ENCODE results near the gene AK8.

AK8 gene

GRCh38 chr9:132797861-132798659 is 80.0 kb downstream of the AK8 start:
- Histone ChIP-seq H3K36me3 (ENCODE audit: insufficient read depth, low read length) (no peaks in the 10 kb centered on the region), H3K27me3 (ENCODE audit: insufficient read depth, low read length) (0 out of 2 replicates have a peak, but pooled peaks cover 14% of the 10 kb centered on the region), H3K27ac (ENCODE audit: low read depth, low read length) (no peak overlapping the region), H2AFZ (ENCODE audit: low read length, unreplicated experiment) (no peak overlapping the region), H3K4me1 (ENCODE audit: control insufficient read depth, insufficient read depth, low read length, unreplicated experiment) (no peaks in the 10 kb centered on the region), H3K79me2 (ENCODE audit: control insufficient read depth, insufficient read depth, low read length, unreplicated experiment) (no peaks in the 10 kb centered on the region), H3K4me3 (ENCODE audit: low read depth, low read length) (no peak overlapping the region)

- Histone ChIP-seq H3K4me3 (ENCODE audit: low read depth, low read length) (no peak overlapping the region), H3K4me1 (ENCODE audit: control insufficient read depth, insufficient read depth, low read length, unreplicated experiment) (no peaks in the 10 kb centered on the region), H2AFZ (ENCODE audit: low read length, unreplicated experiment) (no peak overlapping the region), H3K27ac (ENCODE audit: low read depth, low read length) (no peak overlapping the region), H3K79me2 (ENCODE audit: control insufficient read depth, insufficient read depth, low read length, unreplicated experiment) (no peaks in the 10 kb centered on the region), H3K36me3 (ENCODE audit: insufficient read depth, low read length) (no peaks in the 10 kb centered on the region), H3K27me3 (ENCODE audit: insufficient read depth, low read length) (0 out of 2 replicates have a peak, but pooled peaks cover 10% of the 10 kb centered on the region)
Observed at GRCh38 chr9:132795511-132796303, 82.4 kb downstream of the AK8 start.

GRCh38 chr9:132794730-132795380 is 83.2 kb downstream of the AK8 start:
- H2AFZ ChIP-seq (ENCODE audit: low read length, unreplicated experiment), result no peak overlapping the region
- H3K79me2 ChIP-seq (ENCODE audit: control insufficient read depth, insufficient read depth, low read length, unreplicated experiment), result no peaks in the 10 kb centered on the region
- H3K27me3 ChIP-seq (ENCODE audit: insufficient read depth, low read length), result 0 out of 2 replicates have a peak, but pooled peaks cover 10% of the 10 kb centered on the region
- H3K27ac ChIP-seq (ENCODE audit: low read depth, low read length), result no peak overlapping the region
- no peaks in the 10 kb centered on the region for H3K4me1 ChIP-seq (ENCODE audit: control insufficient read depth, insufficient read depth, low read length, unreplicated experiment)
- no peaks in the 10 kb centered on the region for H3K36me3 ChIP-seq (ENCODE audit: insufficient read depth, low read length)
- H3K4me3 ChIP-seq (ENCODE audit: low read depth, low read length), result no peak overlapping the region

DNA sequence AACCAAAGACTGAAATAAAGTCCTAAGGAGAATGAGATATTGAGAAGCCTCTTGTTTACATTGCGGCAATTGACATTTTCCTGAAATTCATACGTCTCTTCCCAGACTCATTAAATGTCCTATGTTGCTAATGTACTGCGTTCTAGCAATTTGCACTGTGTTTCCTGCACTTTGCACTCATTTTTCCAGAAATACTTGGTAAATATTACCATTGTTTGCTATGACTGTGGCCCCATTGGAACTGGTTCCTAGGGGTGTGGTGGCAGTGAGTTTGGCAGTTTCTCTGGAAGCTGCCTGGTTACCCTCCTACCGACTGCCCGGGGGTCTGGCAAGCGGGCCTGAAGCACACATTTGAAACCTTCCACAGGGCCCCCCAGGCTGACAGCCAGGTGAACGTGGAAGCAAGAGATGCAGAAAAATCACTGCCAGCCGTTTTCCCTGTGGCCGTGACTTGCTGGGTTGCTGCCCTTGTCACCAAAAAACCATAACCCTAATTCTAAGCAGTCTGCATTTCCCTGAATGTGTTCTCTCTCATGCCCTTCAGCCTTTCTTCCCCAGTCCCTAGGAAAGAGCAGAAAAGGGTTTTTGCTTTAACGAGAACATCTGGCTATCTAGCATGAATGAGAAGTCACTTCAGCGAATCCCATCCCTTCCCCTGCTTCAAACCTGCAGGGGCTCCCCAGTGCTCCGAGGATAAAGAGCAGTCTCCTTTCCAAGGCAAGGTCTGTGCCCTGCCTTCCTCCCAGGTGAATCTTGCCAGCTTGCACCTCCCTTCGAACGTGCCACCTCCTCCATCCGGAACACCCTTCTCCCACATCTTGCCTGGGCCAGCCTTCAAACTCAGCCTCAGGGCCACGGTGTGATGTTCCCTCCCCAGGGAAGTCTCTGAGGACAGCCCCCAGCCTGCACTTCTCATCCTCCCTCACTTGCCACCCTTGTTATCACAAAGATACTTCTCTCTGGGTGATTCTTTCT is 84.2 kb downstream of the AK8 start:
- no peak overlapping the region for H3K4me3 ChIP-seq (ENCODE audit: low read depth, low read length)
- no peak overlapping the region for H3K27ac ChIP-seq (ENCODE audit: low read depth, low read length)
- H3K27me3 ChIP-seq (ENCODE audit: insufficient read depth, low read length), result 0 out of 2 replicates have a peak, but pooled peaks cover 10% of the 10 kb centered on the region
- H3K4me1 ChIP-seq (ENCODE audit: control insufficient read depth, insufficient read depth, low read length, unreplicated experiment), result no peaks in the 10 kb centered on the region
- no peaks in the 10 kb centered on the region for H3K79me2 ChIP-seq (ENCODE audit: control insufficient read depth, insufficient read depth, low read length, unreplicated experiment)
- H2AFZ ChIP-seq (ENCODE audit: low read length, unreplicated experiment), result no peak overlapping the region
- H3K36me3 ChIP-seq (ENCODE audit: insufficient read depth, low read length), result no peaks in the 10 kb centered on the region

DNA sequence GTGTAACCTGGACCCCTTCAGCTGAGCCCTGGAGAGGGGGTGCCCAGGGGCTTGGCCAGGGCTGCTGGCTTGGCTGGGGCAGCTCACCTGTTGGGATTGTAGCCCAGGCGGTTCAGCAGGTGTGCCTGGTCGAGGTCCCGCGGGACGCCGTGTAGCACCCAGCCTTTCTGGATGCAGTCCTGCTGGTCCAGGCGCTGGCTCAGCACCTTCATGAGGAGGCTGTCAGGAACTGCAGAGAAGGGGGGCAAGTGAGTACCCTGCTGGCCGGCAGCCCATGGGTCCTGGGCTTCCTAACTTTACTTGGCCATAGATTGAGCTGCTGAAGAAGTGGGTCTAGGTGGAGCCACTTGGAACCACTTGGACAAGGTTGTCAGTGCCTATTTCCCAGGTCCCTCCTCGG is 85.5 kb downstream of the AK8 start:
- Histone ChIP-seq H3K27me3 (ENCODE audit: insufficient read depth, low read length) (peaks cover 19% of the 10 kb centered on the region; the same call in 1 of the 2 replicates), H3K79me2 (ENCODE audit: control insufficient read depth, insufficient read depth, low read length, unreplicated experiment) (no peaks in the 10 kb centered on the region), H3K36me3 (ENCODE audit: insufficient read depth, low read length) (no peaks in the 10 kb centered on the region)

DNA sequence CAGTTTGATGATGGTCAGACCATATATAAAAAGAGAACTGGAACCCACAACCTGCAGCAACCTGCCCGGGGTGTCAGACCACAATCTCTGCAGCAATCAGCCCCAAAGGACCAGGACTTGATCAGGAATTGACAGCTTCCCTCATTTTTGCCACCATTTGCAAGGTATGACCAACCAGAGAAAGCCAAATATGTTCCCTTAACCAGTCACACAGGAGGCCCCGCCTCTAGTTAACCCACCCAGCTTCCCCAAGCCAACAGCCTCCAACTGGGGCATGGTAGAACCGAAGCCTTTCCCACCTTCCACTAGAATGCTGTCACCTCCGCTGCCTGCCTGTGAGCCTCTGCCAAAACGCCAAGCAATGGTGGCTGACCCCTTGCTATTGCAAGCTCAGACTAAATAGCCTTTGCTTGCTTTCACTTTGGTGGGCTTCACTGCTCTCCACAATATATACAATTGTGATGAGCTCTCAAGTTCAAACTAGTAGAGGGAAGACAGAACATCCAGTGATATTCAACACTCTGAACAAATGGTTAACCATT is 86.3 kb downstream of the AK8 start:
- Histone ChIP-seq H2AFZ (ENCODE audit: low read length, unreplicated experiment) (no peak overlapping the region), H3K4me1 (ENCODE audit: control insufficient read depth, insufficient read depth, low read length, unreplicated experiment) (no peaks in the 10 kb centered on the region), H3K36me3 (ENCODE audit: insufficient read depth, low read length) (no peaks in the 10 kb centered on the region), H3K27me3 (ENCODE audit: insufficient read depth, low read length) (peaks cover 23% of the 10 kb centered on the region), H3K79me2 (ENCODE audit: control insufficient read depth, insufficient read depth, low read length, unreplicated experiment) (no peaks in the 10 kb centered on the region), H3K27ac (ENCODE audit: low read depth, low read length) (no peak overlapping the region), H3K4me3 (ENCODE audit: low read depth, low read length) (no peak overlapping the region)

More for the DNA sequence above, 85.5 kb downstream of the AK8 start:
- Histone ChIP-seq H3K27ac (ENCODE audit: low read depth, low read length) (no peak overlapping the region), H3K4me3 (ENCODE audit: low read depth, low read length) (no peak overlapping the region), H3K4me1 (ENCODE audit: control insufficient read depth, insufficient read depth, low read length, unreplicated experiment) (no peaks in the 10 kb centered on the region), H2AFZ (ENCODE audit: low read length, unreplicated experiment) (no peak overlapping the region)

- no peaks in the 10 kb centered on the region for H3K36me3 ChIP-seq (ENCODE audit: insufficient read depth, low read length)
- no peaks in the 10 kb centered on the region for H3K4me1 ChIP-seq (ENCODE audit: control insufficient read depth, insufficient read depth, low read length, unreplicated experiment)
- H3K79me2 ChIP-seq (ENCODE audit: control insufficient read depth, insufficient read depth, low read length, unreplicated experiment), result no peaks in the 10 kb centered on the region
- H3K27ac ChIP-seq (ENCODE audit: low read depth, low read length), result no peak overlapping the region
- no peak overlapping the region for H3K4me3 ChIP-seq (ENCODE audit: low read depth, low read length)
- peaks cover 38% of the 10 kb centered on the region for H3K27me3 ChIP-seq (ENCODE audit: insufficient read depth, low read length)
- H2AFZ ChIP-seq (ENCODE audit: low read length, unreplicated experiment), result no peak overlapping the region
Observed at GRCh38 chr9:132789719-132790118, 88.4 kb downstream of the AK8 start.

- no peaks in the 10 kb centered on the region for H3K4me1 ChIP-seq (ENCODE audit: control insufficient read depth, insufficient read depth, low read length, unreplicated experiment)
- no peak overlapping the region for H3K4me3 ChIP-seq (ENCODE audit: low read depth, low read length)
- no peak overlapping the region for H2AFZ ChIP-seq (ENCODE audit: low read length, unreplicated experiment)
- H3K27me3 ChIP-seq (ENCODE audit: insufficient read depth, low read length), result peaks cover 29% of the 10 kb centered on the region
- H3K36me3 ChIP-seq (ENCODE audit: insufficient read depth, low read length), result no peaks in the 10 kb centered on the region
- H3K27ac ChIP-seq (ENCODE audit: low read depth, low read length), result no peak overlapping the region
- no peaks in the 10 kb centered on the region for H3K79me2 ChIP-seq (ENCODE audit: control insufficient read depth, insufficient read depth, low read length, unreplicated experiment)
Observed at GRCh38 chr9:132788378-132788777, 89.7 kb downstream of the AK8 start.

- Histone ChIP-seq H2AFZ (ENCODE audit: low read length, unreplicated experiment) (no peak overlapping the region), H3K27me3 (ENCODE audit: insufficient read depth, low read length) (peaks cover 29% of the 10 kb centered on the region), H3K4me1 (ENCODE audit: control insufficient read depth, insufficient read depth, low read length, unreplicated experiment) (no peaks in the 10 kb centered on the region), H3K36me3 (ENCODE audit: insufficient read depth, low read length) (no peaks in the 10 kb centered on the region), H3K79me2 (ENCODE audit: control insufficient read depth, insufficient read depth, low read length, unreplicated experiment) (no peaks in the 10 kb centered on the region), H3K4me3 (ENCODE audit: low read depth, low read length) (no peak overlapping the region), H3K27ac (ENCODE audit: low read depth, low read length) (no peak overlapping the region)
Observed at GRCh38 chr9:132787748-132788159, 90.3 kb downstream of the AK8 start.
